ENCODE data around the gene RNASE11. TPM values are rescaled to one million over a fixed set of nuclear protein-coding genes. Genes with fewer than 3 reads are reported as not detected.
A peak's percentile ranks its signal among the peaks of the same experiment; 100 is the strongest.
"Not testable (repeated sequence)": the region's sequence is repeated elsewhere in the genome, so short reads cannot be mapped to it uniquely, and the experiment has no call there.

The RNASE11 gene
- total RNA-seq, 3 donors from 2014 or later, result not detected

DNA sequence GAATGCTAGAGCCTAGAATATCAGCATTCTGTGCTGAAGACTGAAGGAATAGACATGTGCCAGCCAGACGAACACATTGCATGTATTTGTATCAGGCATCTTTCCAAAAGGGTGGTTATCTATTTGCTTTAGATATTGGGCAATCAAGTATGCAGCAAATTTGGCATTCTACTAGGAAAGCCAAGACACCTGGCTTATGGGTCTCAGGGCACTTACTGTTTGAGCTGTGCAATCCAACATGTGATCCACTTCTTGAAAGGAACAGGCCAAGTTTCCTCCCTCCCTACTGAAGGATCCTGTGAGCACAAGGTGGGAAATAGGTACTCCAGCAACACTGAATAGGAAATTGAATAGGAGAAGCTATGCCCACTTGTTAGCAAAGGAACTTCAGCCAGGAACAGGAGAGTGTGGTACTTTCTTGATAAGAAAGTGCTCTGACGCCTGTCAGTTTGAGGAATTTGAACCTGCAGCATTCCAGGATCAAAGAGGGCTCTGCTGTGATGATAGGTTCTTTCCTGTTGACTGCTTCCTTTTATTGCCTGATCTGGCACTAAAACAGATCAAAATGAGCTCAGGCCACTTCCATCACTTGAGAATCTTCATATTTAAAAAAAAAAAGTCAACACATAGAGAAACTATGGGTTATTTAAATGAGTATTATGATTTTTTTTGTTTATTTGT lies 33.1 kb upstream of the RNASE11 start:
- Mint-ChIP-seq H3K9me3 (no peaks in the 10 kb centered on the region), H3K4me3 (no peak overlapping the region), H3K36me3 (ENCODE audit: insufficient read depth) (no peaks in the 10 kb centered on the region), H3K4me1 (ENCODE audit: low read depth) (peaks cover 36% of the 10 kb centered on the region), H3K27me3 (ENCODE audit: low read depth) (peaks cover 32% of the 10 kb centered on the region)
- no peak for ATAC-seq
- DNase-seq, result no peak

DNA sequence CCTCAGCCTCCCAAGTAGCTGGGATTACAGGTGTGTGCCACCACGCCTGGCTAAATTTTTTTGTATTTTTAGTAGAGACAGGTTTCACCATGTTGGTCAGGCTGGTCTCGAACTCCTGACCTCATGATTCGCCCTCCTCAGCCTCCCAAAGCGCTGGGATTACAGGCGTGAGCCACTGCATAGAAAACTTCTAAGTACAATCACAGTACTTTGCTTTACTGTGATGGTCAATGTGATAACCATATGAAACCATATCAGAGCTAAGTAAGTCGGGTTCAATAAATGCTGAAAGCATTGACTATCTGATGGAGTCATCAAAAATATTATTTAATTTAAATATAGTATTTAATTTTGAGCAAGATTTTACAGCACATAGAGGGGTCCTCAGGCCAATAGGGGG lies 31.9 kb upstream of the RNASE11 start:
- Mint-ChIP-seq H3K4me1 (ENCODE audit: low read depth) (peaks cover 27% of the 10 kb centered on the region), H3K27me3 (ENCODE audit: low read depth) (peaks cover 25% of the 10 kb centered on the region)
- DNase-seq; ATAC-seq; H3K9me3 Mint-ChIP-seq; H3K36me3 Mint-ChIP-seq (ENCODE audit: insufficient read depth); H3K4me3 Mint-ChIP-seq: not testable (repeated sequence)

DNA sequence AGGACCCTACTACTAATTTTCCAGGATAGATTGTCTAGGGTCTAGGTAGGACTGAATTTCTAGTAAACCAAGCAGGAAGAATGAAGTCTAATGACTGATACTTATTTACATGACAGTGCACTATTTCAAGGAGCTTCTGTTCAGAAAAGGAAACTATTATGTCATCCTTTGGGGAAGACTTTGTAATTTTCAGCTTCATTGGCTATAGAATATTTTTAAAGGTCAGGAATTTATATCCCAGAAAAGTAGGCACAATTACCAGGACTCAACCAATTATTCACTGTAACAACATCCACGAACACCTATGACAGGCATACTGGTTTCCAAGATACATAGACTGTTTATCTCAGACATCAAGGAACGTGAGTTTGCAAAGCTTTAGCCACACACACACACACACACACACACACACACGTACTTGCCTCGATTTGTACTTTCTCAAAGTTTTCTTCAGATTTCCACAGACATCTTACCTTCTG lies 30.5 kb upstream of the RNASE11 start:
- no peak for ATAC-seq
- Mint-ChIP-seq H3K4me3 (no peak overlapping the region), H3K4me1 (ENCODE audit: low read depth) (peaks cover 19% of the 10 kb centered on the region), H3K9me3 (no peaks in the 10 kb centered on the region), H3K36me3 (ENCODE audit: insufficient read depth) (no peaks in the 10 kb centered on the region), H3K27me3 (ENCODE audit: low read depth) (peaks cover 21% of the 10 kb centered on the region)
- no peak for DNase-seq

DNA sequence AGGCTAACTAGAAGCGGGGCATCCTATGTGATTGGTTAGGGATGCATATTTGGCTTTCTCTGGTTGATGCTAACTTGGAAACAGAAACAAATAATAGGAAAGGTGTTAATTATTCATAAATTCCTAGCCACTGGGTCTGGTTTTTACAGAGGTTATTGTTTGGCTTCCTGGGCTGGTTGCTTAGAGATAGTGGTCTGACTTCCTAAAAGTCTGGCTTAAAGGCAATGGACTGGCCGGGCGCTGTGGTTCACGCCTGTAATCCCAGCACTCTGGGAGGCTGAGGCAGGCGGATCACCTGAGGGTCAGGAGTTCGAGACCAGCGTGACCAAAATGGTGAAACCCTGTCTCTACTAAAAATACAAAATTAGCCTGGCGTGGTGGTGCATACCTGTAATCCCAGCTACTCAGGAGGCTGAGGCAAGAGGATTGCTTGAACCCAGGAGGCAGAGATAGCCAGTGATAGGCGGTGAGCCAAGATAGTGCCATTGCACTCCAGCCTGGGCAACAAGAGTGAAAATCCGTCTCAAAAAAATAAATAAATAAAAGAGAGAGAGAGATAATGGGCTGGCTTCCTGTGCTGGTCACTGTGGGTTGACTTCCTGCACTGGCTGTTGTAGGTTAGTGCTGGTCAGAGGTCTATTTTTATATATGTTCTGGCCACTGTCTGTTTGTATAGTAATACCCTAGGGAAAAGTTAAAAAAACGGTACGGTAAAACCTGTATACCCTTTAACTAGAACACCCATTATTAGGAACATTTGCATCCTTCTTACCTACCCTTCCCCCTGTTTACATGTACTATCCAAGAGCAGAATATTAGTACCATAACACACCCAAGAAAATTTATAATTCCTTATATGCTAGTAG lies 29.6 kb upstream of the RNASE11 start:
- no peak for DNase-seq
- Mint-ChIP-seq H3K36me3 (ENCODE audit: insufficient read depth) (no peaks in the 10 kb centered on the region), H3K4me3 (no peak overlapping the region), H3K27me3 (ENCODE audit: low read depth) (peaks cover 12% of the 10 kb centered on the region), H3K4me1 (ENCODE audit: low read depth) (peaks cover 10% of the 10 kb centered on the region), H3K9me3 (no peaks in the 10 kb centered on the region)
- no peak for ATAC-seq

DNA sequence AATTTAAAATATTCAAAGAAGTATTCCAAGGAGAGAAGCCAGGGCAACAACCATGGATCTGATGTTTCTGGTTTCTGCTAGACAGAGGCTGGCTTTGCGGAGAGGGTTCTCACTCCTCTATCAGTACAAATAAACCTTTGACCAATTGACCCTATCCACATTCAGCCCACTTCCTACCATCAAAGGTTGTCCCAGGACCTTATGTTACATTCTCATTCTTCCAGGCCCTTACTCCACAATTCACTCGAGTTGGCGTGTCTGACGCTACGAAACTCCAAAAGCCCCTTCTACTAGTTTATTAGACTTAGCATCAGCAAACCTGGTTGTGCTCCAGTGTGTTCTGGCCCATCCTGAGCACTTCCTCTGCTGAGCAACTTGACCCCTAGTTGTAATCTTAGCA lies 28.2 kb upstream of the RNASE11 start:
- no peak for ATAC-seq
- peaks cover 10% of the 10 kb centered on the region for H3K4me1 Mint-ChIP-seq (ENCODE audit: low read depth)
- no peaks in the 10 kb centered on the region for H3K36me3 Mint-ChIP-seq (ENCODE audit: insufficient read depth)
- DNase-seq, result no peak
- no peaks in the 10 kb centered on the region for H3K9me3 Mint-ChIP-seq
- peaks cover 7% of the 10 kb centered on the region for H3K27me3 Mint-ChIP-seq (ENCODE audit: low read depth)
- no peak overlapping the region for H3K4me3 Mint-ChIP-seq

DNA sequence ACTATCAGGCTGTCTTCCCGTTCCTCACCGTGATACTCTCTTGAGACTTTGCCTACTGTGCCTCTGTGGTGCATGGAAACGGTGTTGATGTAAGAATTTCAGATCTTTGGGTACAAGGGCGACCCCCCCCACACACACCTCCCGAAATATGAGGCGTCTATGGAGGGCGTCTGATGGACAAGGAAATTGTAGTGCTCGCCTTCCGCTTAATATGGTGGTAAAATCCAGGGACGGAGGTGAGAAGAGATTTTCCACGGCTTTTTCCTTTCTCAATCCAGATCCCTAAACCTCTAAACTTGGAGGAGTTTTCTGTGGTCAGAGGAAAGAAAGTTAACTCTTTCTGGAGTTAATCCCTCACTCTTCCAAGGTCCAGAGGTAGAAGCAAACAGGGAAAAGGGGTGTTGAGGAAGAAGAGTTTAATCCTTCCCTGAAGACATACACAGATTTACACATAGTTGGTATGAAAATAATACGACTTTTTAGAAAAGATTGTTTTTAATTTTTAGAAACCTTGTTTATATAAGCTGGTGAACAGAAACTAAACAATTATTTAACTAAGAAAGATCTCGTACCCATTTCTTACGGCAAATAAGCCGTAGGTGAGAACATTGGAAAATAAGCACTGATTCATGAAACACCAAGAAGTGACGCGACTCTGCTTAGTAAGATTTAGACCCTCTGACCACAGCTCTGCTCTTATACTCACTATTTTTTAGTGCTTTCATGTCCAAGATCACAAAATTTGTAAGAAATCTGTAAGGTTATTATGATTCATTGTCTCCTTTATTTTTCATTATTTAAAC lies 26.4 kb upstream of the RNASE11 start:
- ATAC-seq (peak; percentile 3 to 5), DNase-seq (no peak)
- H3K4me1 Mint-ChIP-seq (ENCODE audit: low read depth), result peaks cover 10% of the 10 kb centered on the region
- H3K9me3 Mint-ChIP-seq, result no peaks in the 10 kb centered on the region
- H3K36me3 Mint-ChIP-seq (ENCODE audit: insufficient read depth), result no peaks in the 10 kb centered on the region
- no peak overlapping the region for H3K4me3 Mint-ChIP-seq
- H3K27me3 Mint-ChIP-seq (ENCODE audit: low read depth), result peaks cover 7% of the 10 kb centered on the region

DNA sequence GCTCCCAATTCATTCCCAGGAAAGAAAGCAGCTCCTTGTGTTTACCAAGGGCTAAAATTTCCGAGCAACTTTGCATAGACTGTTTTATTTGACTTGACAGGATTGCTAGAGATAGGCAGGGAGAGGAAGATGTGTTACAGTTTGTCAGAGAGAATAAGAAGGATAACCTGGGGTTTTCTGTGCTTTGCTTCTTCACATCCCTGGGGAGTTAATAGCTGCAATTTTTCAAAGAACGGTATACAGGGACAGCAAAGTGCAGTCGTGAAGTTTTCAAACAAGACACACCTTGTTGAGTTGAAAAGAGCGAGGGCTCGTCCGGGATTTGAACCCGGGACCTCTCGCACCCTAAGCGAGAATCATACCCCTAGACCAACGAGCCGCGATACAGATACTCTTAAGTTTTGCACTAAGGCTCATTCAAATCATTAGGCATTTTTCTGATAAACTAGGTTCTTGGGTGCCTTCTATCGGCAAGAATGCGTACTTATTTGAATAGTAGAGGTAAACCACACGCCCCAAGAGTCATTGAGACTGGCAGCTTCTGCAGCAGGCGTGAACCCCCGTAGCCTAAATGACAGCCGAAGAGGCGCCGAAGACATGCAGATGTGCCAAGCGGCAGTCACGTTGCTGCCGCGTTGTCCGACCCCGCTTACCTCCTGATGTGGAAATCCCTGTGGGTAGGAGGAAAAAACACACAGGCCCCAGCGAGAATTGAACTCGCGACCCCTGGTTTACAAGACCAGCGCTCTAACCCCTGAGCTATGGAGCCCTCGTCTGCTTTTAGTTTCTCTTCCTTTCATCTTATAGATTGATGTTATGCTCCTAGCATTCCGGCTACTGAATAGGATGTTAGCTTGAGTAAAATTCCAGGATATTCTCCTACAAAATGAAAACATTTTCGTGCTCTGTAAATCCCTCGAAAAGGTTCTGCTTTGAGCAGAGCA lies 25.6 kb upstream of the RNASE11 start:
- Mint-ChIP-seq H3K27me3 (ENCODE audit: low read depth) (peaks cover 2% of the 10 kb centered on the region), H3K4me3 (no peak overlapping the region), H3K36me3 (ENCODE audit: insufficient read depth) (no peaks in the 10 kb centered on the region), H3K9me3 (no peaks in the 10 kb centered on the region), H3K4me1 (ENCODE audit: low read depth) (peaks cover 10% of the 10 kb centered on the region)
- peak; percentile 81 for DNase-seq
- peak; percentile 87 to 88 for ATAC-seq

DNA sequence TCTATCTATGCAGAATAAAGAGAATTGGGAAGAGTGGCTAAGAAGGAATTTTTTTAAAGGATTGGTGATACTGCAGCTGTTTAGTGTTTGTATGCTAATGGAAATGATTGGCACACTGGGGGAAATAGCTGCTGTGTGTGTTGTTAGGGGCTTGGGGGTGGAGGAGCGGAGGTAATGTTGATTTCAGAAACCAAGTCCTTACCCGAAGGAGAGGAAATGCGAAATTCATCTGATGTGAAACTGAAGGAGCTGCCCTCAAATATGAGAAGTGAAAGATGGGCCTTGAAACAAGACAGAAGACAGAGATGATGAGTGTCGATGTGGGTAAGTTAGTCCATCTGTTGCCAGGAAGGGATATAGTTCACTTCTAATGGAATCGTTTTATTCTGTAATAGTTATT lies 24.6 kb upstream of the RNASE11 start:
- ATAC-seq (no peak), DNase-seq (no peak)
- Mint-ChIP-seq H3K27me3 (ENCODE audit: low read depth) (no peaks in the 10 kb centered on the region), H3K36me3 (ENCODE audit: insufficient read depth) (no peaks in the 10 kb centered on the region), H3K4me1 (ENCODE audit: low read depth) (peaks cover 7% of the 10 kb centered on the region), H3K9me3 (no peaks in the 10 kb centered on the region), H3K4me3 (no peak overlapping the region)

DNA sequence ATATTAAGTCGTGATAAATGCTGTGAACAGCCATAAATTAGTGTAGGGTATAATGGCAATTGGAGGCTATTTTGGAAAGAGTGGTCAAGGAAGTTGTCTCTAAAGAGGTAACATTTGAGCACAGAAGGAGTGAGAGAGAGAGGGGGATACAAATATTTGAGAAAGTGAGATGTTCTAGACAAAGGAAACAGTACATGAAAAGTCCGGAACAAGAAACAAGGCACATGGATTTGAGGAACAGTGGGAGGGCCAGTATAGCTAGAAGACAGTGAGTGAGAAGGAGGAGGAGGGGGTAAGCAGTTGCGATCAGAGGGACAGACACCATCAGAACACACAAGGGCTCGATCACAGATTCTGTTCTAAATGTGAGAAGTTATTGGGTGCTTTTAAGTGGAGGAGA lies 23.5 kb upstream of the RNASE11 start:
- no peaks in the 10 kb centered on the region for H3K36me3 Mint-ChIP-seq (ENCODE audit: insufficient read depth)
- no peaks in the 10 kb centered on the region for H3K9me3 Mint-ChIP-seq
- no peaks in the 10 kb centered on the region for H3K27me3 Mint-ChIP-seq (ENCODE audit: low read depth)
- H3K4me1 Mint-ChIP-seq (ENCODE audit: low read depth), result peaks cover 7% of the 10 kb centered on the region
- no peak overlapping the region for H3K4me3 Mint-ChIP-seq
- ATAC-seq (no peak), DNase-seq (no peak)

DNA sequence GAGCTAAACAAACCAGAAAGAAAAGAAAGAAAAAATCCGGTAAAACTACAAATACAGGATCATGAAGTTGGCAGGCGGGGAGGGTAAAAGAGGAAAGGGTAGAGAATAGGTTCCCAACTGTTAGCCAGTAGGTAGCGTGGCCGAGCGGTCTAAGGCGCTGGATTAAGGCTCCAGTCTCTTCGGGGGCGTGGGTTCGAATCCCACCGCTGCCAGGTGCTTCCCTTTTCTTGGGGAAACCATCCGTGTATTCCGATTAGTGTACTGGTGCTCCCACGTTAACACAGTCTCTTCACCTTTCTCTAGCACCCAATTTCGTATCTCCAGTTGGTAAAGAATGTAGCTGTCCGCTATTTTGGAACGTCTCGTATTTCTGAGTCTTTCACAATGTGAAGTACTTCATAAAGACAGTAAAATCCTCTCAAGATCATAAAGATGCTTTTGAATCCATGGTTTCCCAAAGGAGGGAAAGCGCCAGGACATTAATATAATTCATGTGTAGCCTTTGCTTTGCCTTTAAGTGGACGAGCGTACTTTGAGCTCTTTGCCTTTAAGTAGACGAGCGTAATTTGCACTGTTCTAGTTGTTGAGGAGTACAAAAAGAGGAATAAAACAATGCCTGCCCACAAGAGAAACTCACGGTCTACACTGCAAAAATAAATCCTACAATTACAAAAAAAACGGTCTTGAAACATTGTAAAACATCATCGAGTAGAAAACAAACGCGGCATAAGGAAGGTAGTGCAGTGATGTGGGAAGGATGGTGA lies 22.4 kb upstream of the RNASE11 start:
- ATAC-seq (peak; percentile 7 to 9), DNase-seq (peak; percentile 75)
- no peaks in the 10 kb centered on the region for H3K36me3 Mint-ChIP-seq (ENCODE audit: insufficient read depth)
- H3K4me1 Mint-ChIP-seq (ENCODE audit: low read depth), result peaks cover 7% of the 10 kb centered on the region
- H3K27me3 Mint-ChIP-seq (ENCODE audit: low read depth), result no peaks in the 10 kb centered on the region
- H3K4me3 Mint-ChIP-seq, result no peak overlapping the region
- no peaks in the 10 kb centered on the region for H3K9me3 Mint-ChIP-seq

DNA sequence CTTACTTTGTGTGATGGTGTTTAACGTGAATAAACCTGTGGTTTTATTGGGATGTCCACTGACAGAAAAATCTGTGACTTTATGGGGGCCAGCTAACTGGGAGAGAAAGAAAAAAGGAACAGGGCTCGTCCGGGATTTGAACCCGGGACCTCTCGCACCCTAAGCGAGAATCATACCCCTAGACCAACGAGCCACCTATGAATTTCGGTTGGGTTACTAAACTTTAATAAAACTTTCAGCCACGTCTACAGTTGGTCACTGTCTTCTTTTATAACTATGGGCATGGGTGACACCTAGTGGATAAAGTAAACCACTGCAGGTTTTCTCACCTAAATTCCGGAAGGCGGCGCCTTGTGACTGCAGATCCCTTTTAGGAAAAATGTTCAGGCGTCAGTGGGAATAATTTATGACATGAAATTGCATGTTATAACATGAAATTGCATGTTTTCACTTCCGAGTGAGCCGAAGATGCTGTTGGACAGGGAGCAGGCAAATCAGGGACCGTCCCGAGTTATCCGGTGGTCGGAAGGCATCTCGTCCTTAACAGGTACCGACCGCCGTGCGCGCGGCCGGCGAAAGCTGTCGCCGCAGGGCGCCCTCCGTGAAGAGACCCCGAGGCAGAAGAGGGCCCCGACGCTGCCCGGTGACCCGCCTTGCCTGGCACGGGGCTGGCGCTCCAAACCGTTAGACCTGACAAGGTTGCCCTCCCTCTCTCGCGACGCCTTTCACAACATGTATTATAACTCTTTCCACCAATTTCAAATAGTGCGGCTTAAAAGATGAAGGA lies 21.6 kb upstream of the RNASE11 start:
- no peaks in the 10 kb centered on the region for H3K27me3 Mint-ChIP-seq (ENCODE audit: low read depth)
- no peak overlapping the region for H3K4me3 Mint-ChIP-seq
- peak; percentile 42 for DNase-seq
- H3K9me3 Mint-ChIP-seq, result no peaks in the 10 kb centered on the region
- ATAC-seq, result peak; percentile 5 to 6
- peaks cover under 1% of the 10 kb centered on the region for H3K4me1 Mint-ChIP-seq (ENCODE audit: low read depth)
- no peaks in the 10 kb centered on the region for H3K36me3 Mint-ChIP-seq (ENCODE audit: insufficient read depth)

DNA sequence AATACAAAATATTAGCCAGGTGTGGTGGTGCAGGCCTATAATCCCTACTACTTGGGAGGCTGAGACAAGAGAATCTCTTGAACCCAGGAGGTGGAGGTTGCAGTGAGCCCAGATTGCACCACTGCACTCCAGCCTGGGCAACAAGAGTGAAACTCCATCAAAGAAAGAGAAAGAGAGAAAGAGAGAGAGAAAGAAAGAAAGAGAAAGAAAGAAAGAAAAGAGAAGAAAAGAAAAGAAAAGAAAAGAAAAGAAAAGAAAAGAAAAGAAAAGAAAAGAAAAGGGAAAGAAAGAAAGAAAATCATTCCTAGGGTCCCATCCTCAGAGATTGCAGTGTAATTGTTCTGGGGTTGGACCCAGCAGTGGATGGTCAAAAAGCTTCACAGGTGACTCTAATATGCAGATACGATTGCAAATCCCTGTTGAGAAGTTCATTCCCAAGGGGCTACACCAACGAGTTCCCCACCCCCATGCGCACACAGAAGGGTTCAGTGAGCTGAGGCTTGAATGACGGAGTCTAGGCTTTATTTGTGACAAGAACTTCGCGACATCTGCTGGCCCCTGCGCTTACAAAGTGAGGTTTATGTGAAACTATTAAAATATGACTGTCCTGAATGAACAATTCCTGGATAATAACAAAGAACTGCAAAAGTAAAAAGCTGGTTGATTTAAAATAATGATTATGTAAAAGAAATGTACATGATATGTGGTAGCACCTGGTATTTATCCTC lies 20.7 kb upstream of the RNASE11 start:
- H3K36me3 Mint-ChIP-seq (ENCODE audit: insufficient read depth), result no peaks in the 10 kb centered on the region
- no peaks in the 10 kb centered on the region for H3K9me3 Mint-ChIP-seq
- H3K4me3 Mint-ChIP-seq, result no peak overlapping the region
- no peaks in the 10 kb centered on the region for H3K27me3 Mint-ChIP-seq (ENCODE audit: low read depth)
- no peak for ATAC-seq
- H3K4me1 Mint-ChIP-seq (ENCODE audit: low read depth), result no peaks in the 10 kb centered on the region
- DNase-seq, result no peak
